Heart right ventricle (tissue), 16 donors: ENCODE data around the gene TSHZ3. TPM values are rescaled to one million over a fixed set of nuclear protein-coding genes. Genes with fewer than 3 reads are reported as not detected.

Source experiments
- ATAC-seq, 8 donors: fragments of 200-7000 bp; cut with Tn5 transposase; one replicate each; pipeline ENCODE4 v1.9.1; 2020; ENCODE audit warnings: mild to moderate bottlenecking in 8 of 8, moderate library complexity in 8 of 8, moderate number of reproducible peaks in 1 of 8
- DNase-seq, 2 donors: peaks; one replicate each; pipeline ENCODE4 v3.0.0-alpha.2; 2020
- H3K27ac ChIP-seq, 10 donors: fragments of 200-600 bp; sonication (generic) in 2 of 10; one replicate each; pipeline versions ENCODE4 v1.5.0 to v1.8.0; 2020 to 2022; ENCODE audit warnings: mild to moderate bottlenecking in 3 of 10
- H3K27me3 ChIP-seq, 7 donors: fragments of 200-600 bp; one replicate each; pipeline ENCODE4 v1.8.0; 2021 to 2022; ENCODE audit warnings: mild to moderate bottlenecking in 2 of 7
- H3K36me3 ChIP-seq, 9 donors: fragments of 200-600 bp; sonication (generic) in 1 of 9; one replicate each; pipeline versions ENCODE4 v1.5.0 to v1.8.0; 2020 to 2022; ENCODE audit warnings: mild to moderate bottlenecking in 2 of 9
- H3K4me1 ChIP-seq, 9 donors: fragments of 200-600 bp; sonication (generic) in 1 of 9; one replicate each; pipeline versions ENCODE4 v1.5.0 to v1.8.0; 2020 to 2022; ENCODE audit warnings: mild to moderate bottlenecking in 4 of 9
- H3K4me3 ChIP-seq, 10 donors: fragments of 200-600 bp; sonication (generic) in 2 of 10; one replicate each; pipeline versions ENCODE4 v1.5.0 to v1.8.0; 2020 to 2022; ENCODE audit warnings: mild to moderate bottlenecking in 7 of 10, moderate library complexity in 2 of 10
- H3K9me3 ChIP-seq, 11 donors: fragments of 200-600 bp in 10 of 11; sonication (generic) in 2 of 11; one replicate each; pipeline versions ENCODE4 v1.5.0 to v1.8.0; 2013 to 2022; ENCODE audit warnings: mild to moderate bottlenecking in 2 of 11, control low read depth in 1 of 11, moderate library complexity in 1 of 11
- WGBS, 2 donors: extraction: QIAGEN DNeasy Blood & Tissue Kit; methylation state at CpG; one replicate each; pipeline ENCODE4 v1.1.7; 2013; ENCODE audit warnings: inconsistent platforms in 1 of 2; 5-methylcytosine and 5-hydroxymethylcytosine counted together
- intact Hi-C, 10 donors: fragments of 100-400 bp; cut with DNase I; formaldehyde crosslinking; loops; one replicate each; pipeline versions ENCODE4 v1.11.1 to v1.14.2; 2022
- polyA plus RNA-seq, 2 donors: library from polyadenylated mRNA; stranded (reverse); fragments of 200-250 nt; gene quantifications; one replicate each; pipeline ENCODE4 v1.2.3, GENCODE V29; 2013
- total RNA-seq, 10 donors: library from RNA; stranded (reverse); fragmentation: NEBNext Ultra II Directional in 3 of 10; extraction: Animal tissue kit (Norgen Biotek cat#: 25700) in 3 of 10; gene quantifications; one replicate each; pipeline versions ENCODE4 v1.2.1 to v1.2.4, GENCODE V29; 2021 to 2023
- TF ChIP-seq, protein P1 (sequence below), 9 donors: fragments of 200-600 bp; sonication (generic) in 2 of 9; IDR thresholded peaks; one replicate each; pipeline versions ENCODE4 v1.5.0 to v1.8.0; 2021 to 2022; ENCODE audit warnings: antibody characterized with exemption in 9 of 9, mild to moderate bottlenecking in 5 of 9, moderate library complexity in 1 of 9
- donor health status: Arrhythmogenic right ventricular cardiomyopathy.
- donor health status: ischemic (EF 13 %, LVEDD 7.1; RV severe dilation, severe dysfunction).
- donor health status: healthy with polysubstance abuse.
- donor health status: DM: no; HTN: yes; CAD: no.
- donor health status: DM: no; HTN: no; CAD: no.
- donor health status: ischemic (EF 25% LVEDD 6.9; RV normal size, moderate dysfunction).
- donor health status: ischemic (EF 25% LVEDD 5.7; RV mildly dilated, moderate dysfunction).
- donor health status: healthy.
- donor health status: DM: yes; HTN: yes; CAD: no.
- donor health status: Ischemic cardiomyopathy.
- donor health status: ischemic (EF 35%, LVEDD 5.7; RV mildly dilated, moderate dysfunction).
- donor health status: nonischemic (EF 11% LVEDD 7.7; RV severe dilation, severe dysfunction).
- donor health status: DM: yes; HTN: yes; CAD: no.
- donor health status: PGD.
- donor health status: ischemic (EF 29% LVEDD 5.4; RV normal size, mild dysfunction).
- donor health status: nonischemic (EF 23%, LVEDD 6.1; RV moderate dilation, normal function).

The TSHZ3 gene
- total and polyA plus RNA-seq, 12 donors = 1.7 to 5.0 (median 3.1) TPM

DNA sequence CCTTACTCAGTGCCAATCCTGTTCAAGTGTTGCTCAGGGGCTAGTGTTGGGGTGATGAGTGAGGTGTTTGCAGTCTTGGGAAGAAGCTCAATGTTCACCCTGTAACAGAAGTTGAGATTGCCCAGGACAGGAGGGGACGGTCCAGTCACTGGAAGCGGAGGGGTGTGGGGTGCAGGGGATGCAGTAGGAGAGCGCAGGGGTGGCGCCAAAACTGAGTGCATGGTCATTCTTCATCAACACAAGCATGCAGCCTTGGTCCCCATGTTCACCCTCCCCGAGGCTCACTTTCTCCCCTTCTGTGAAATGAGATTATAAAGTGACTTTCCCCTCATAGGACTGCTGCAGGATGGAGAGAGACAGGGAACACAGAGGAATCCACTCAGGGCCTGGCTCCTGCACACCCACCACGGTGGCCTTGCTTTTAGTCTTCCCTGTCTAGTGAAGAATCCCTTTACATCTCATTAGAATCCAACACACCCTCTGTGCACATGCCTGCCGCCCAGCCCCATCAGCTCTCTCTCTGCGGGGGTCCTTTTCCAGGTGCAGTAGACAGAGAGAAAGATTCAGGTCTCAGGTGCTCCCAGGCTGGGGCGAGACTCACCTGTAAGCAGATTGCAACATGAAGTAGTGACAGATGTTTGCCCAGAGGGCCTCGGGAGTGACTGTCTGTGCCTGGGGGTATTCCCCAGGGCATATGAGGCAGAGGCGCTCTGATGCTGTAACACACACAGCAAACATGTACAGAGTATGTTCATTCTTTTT lies 93.2 kb downstream of the TSHZ3 start:
- Histone ChIP-seq H3K27me3 (peaks cover 0 to 23% (median 5%) of the 10 kb centered on the region in 7 donors), H3K4me3 (no peak overlapping the region), H3K27ac (no peak overlapping the region), H3K4me1 (peaks cover 0 to 9% (median 1%) of the 10 kb centered on the region in 9 donors), H3K36me3 (no peaks in the 10 kb centered on the region), H3K9me3 (no peaks in the 10 kb centered on the region)
- WGBS, 2 donors = 88 to 91% methylated on average over 11 of the region's 11 CpGs
- ATAC-seq (no peak), DNase-seq (no peak)
- TF ChIP-seq, protein P1, sequence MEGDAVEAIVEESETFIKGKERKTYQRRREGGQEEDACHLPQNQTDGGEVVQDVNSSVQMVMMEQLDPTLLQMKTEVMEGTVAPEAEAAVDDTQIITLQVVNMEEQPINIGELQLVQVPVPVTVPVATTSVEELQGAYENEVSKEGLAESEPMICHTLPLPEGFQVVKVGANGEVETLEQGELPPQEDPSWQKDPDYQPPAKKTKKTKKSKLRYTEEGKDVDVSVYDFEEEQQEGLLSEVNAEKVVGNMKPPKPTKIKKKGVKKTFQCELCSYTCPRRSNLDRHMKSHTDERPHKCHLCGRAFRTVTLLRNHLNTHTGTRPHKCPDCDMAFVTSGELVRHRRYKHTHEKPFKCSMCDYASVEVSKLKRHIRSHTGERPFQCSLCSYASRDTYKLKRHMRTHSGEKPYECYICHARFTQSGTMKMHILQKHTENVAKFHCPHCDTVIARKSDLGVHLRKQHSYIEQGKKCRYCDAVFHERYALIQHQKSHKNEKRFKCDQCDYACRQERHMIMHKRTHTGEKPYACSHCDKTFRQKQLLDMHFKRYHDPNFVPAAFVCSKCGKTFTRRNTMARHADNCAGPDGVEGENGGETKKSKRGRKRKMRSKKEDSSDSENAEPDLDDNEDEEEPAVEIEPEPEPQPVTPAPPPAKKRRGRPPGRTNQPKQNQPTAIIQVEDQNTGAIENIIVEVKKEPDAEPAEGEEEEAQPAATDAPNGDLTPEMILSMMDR (IDR thresholded peaks at IDR 0.05) = no peak
- intact Hi-C loops = no loop called here

DNA sequence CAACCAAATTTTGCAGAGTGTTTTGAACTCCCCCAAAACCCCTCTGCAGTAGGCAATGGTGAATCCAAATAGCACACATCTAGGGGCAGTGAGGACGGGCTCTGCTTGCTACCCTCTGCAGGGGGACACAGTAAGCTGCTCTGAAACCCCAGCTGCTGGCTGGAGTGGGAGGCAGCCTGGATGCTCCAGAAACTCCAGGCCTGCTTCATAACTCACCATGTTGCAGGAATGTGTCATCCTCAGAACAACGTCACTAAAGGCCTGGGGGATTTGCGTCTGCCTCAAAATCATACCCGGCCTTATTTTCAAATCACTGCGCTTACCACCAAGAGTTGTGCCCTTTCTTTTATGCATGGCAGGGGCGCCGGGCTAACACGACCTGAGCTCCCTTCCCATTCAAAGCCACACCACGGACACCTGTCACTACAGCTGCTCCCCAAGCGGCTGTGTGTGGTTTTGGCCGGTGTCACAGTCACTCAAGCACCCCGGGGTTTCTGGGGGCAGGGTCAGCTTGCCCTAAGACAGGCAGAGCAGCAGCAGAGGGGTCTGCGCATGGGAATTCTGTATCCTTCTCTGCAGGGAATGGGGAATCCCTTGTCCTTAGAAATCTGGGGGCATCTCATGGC lies 93.9 kb downstream of the TSHZ3 start:
- H3K27me3 ChIP-seq = peaks cover 0 to 21% (median 5%) of the 10 kb centered on the region in 7 donors
- no peak for ATAC-seq
- H3K4me3 ChIP-seq = no peak overlapping the region
- no peaks in the 10 kb centered on the region for H3K9me3 ChIP-seq
- DNase-seq = no peak
- no peak overlapping the region for H3K27ac ChIP-seq
- TF ChIP-seq, protein P1 (IDR thresholded peaks at IDR 0.05) = no peak
- H3K4me1 ChIP-seq = peaks cover 0 to 6% (median 0%) of the 10 kb centered on the region in 9 donors
- H3K36me3 ChIP-seq = no peaks in the 10 kb centered on the region
- 78 to 82% methylated on average over 13 of the region's 13 CpGs for WGBS, 2 donors
- intact Hi-C loops = no loop called here

DNA sequence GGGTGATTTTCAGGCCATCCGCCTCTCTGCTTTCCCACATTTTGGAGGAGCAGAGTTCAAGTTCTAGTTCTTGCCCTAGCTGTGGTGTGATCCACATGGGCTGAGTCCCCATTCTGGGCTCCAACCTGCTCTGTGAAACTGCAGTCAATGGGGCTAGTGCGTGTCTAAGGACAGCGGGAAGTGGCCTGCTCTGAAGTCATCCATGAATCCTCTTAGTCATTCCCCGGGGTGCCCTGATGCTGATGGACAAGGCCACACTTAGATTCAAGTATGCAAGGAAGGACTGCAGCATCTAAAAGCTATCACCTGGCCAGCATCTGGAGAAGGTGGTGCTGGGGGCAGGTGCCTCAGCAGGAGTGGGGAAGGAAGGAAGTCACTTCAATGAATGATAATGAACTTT lies 94.6 kb downstream of the TSHZ3 start:
- H3K27ac ChIP-seq = no peak overlapping the region
- DNase-seq = no peak
- no peaks in the 10 kb centered on the region for H3K9me3 ChIP-seq
- H3K27me3 ChIP-seq = peaks cover 0 to 17% (median 5%) of the 10 kb centered on the region in 7 donors
- ATAC-seq = no peak
- no peaks in the 10 kb centered on the region for H3K36me3 ChIP-seq
- TF ChIP-seq, protein P1 (IDR thresholded peaks at IDR 0.05) = no peak
- intact Hi-C loops = no loop called here
- 75 to 76% methylated on average over 4 of the region's 4 CpGs for WGBS, 2 donors
- peaks cover 0 to 6% (median 0%) of the 10 kb centered on the region in 9 donors for H3K4me1 ChIP-seq
- no peak overlapping the region for H3K4me3 ChIP-seq

DNA sequence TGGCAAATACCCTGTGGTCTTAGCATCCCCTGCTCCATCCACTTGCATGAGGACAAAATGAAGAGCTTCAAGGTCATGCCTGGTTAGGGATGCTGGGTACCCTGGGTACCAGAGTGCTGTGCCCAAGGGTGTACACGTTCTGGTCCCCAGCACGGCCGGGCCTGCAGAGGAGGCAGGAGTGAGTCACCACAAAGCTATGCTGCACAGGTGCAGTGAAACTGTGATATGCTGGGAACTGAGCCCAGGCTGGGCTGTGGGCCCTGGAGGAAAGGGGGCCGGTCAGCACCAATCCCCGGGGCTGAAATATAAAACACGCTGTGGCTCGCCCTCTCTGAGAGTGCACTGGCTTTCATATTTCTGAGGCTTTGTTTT lies 95.1 kb downstream of the TSHZ3 start:
- 28 to 38% methylated on average over 7 of the region's 7 CpGs for WGBS, 2 donors
- DNase-seq (no peak), ATAC-seq (peak in 1 of 8 donors; percentile 48)
- TF ChIP-seq, protein P1 (IDR thresholded peaks at IDR 0.05) = no peak
- Histone ChIP-seq H3K4me3 (no peak overlapping the region), H3K36me3 (no peaks in the 10 kb centered on the region), H3K27ac (no peak overlapping the region), H3K9me3 (no peaks in the 10 kb centered on the region), H3K4me1 (peaks cover 0 to 6% (median 0%) of the 10 kb centered on the region in 9 donors), H3K27me3 (peaks cover 0 to 17% (median 5%) of the 10 kb centered on the region in 7 donors)
- intact Hi-C loops = no loop called here
